Cardiac muscle cell (in vitro differentiated cells and primary cell): ENCODE measurements around the gene HNRNPLL. TPM values are rescaled to one million over a fixed set of nuclear protein-coding genes. Genes with fewer than 3 reads are reported as not detected.
"Not testable (repeated sequence)": the region's sequence is repeated elsewhere in the genome, so short reads cannot be mapped to it uniquely, and the experiment has no call there.

Source experiments
- DNase-seq, 2 donors: peaks; one replicate each; pipeline versions ENCODE4 v3.0.0 to v3.0.0-alpha.2; 2010 to 2017; ENCODE audit warnings: low read depth in 1 of 2, low spot score in 1 of 2
- H3K27ac ChIP-seq: fragments of 200-600 bp; sonication (generic); 2 replicates; pipeline ENCODE4 v1.5.1; 2016
- H3K27me3 ChIP-seq: fragments of 200-600 bp; sonication (generic); 2 replicates; pipeline ENCODE4 v1.6.0; 2016; ENCODE audit warnings: control low read depth
- H3K36me3 ChIP-seq: fragments of 200-600 bp; sonication (generic); 2 replicates; pipeline ENCODE4 v1.5.1; 2016; ENCODE audit warnings: control low read depth
- H3K4me1 ChIP-seq: fragments of 200-600 bp; sonication (generic); 2 replicates; pipeline ENCODE4 v1.8.1; 2017; ENCODE audit warnings: low read depth, mild to moderate bottlenecking, mixed run types
- H3K4me3 ChIP-seq: fragments of 200-600 bp; sonication (generic); 2 replicates; pipeline ENCODE4 v1.5.1; 2016; ENCODE audit warnings: mild to moderate bottlenecking
- H3K9me3 ChIP-seq: fragments of 200-600 bp; sonication (generic); 2 replicates; pipeline ENCODE4 v1.5.1; 2017; ENCODE audit warnings: low read depth, mild to moderate bottlenecking, control low read depth
- polyA plus RNA-seq: library from polyadenylated mRNA; unstranded; fragments of >200 nt; fragmentation: Nextera tagmentation; extraction: Ambion mirVana; gene quantifications from 2 replicates; pipeline ENCODE4 v1.2.1, GENCODE V29; 2016
- total RNA-seq: library from RNA; depleted of rRNA; stranded (reverse); fragments of >200 nt; gene quantifications from 2 replicates; pipeline ENCODE4 v1.2.3, GENCODE V29; 2016
- TF ChIP-seq, protein P1 (sequence below): IDR thresholded peaks from 2 replicates; pipeline ENCODE4 v1.5.1; 2012; ENCODE audit warnings: low read depth, mild to moderate bottlenecking, low read length

HNRNPLL gene
- total and polyA plus RNA-seq, 2 experiments from 2014 or later, result 65.4 to 76.2 TPM

DNA sequence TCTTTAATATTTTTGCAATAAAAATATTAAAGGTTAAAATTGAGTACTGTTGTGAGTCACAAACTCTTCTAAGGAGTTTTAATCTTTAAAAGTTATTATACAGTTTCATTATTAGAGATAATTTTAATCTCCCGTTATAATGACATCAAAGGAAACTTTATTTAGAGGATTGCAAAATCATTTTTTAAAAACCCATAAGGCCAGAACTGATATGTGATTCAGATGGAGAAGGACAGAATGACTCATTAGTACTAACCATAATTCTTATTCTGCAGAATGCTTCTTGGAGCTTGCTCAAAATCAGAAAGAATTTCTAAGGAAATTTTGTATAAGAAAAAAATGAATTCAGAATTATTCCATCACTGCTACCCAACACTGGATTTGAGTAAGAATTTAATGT is 12.5 kb upstream of the HNRNPLL start:
- Histone ChIP-seq H3K4me1 (no peaks in the 10 kb centered on the region), H3K27ac (no peak overlapping the region), H3K27me3 (no peaks in the 10 kb centered on the region), H3K4me3 (no peak overlapping the region), H3K36me3 (no peaks in the 10 kb centered on the region), H3K9me3 (no peaks in the 10 kb centered on the region)
- peak in 1 of 2 donors; percentile 58 for DNase-seq
- TF ChIP-seq, protein P1, sequence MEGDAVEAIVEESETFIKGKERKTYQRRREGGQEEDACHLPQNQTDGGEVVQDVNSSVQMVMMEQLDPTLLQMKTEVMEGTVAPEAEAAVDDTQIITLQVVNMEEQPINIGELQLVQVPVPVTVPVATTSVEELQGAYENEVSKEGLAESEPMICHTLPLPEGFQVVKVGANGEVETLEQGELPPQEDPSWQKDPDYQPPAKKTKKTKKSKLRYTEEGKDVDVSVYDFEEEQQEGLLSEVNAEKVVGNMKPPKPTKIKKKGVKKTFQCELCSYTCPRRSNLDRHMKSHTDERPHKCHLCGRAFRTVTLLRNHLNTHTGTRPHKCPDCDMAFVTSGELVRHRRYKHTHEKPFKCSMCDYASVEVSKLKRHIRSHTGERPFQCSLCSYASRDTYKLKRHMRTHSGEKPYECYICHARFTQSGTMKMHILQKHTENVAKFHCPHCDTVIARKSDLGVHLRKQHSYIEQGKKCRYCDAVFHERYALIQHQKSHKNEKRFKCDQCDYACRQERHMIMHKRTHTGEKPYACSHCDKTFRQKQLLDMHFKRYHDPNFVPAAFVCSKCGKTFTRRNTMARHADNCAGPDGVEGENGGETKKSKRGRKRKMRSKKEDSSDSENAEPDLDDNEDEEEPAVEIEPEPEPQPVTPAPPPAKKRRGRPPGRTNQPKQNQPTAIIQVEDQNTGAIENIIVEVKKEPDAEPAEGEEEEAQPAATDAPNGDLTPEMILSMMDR, result no peak

DNA sequence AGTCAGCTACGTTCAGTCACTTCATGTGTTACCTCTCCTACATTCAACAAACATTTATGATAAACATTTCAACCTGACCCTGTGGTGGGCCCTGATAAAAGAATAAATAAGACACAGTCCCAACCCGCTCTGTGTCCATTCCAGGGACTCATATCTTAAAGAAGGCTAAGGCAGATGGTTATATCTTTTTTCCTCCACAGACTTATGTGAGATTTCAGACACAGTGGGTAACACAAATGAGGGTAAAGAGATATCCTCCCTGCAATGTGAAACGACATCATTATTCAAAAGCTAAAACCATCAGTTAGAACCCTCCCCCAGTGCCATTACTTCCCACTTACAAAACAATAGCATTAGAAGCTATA is 11.1 kb upstream of the HNRNPLL start:
- TF ChIP-seq, protein P1, result no peak
- H3K27ac ChIP-seq, result no peak overlapping the region
- no peak for DNase-seq
- H3K9me3 ChIP-seq, result no peaks in the 10 kb centered on the region
- no peaks in the 10 kb centered on the region for H3K36me3 ChIP-seq
- H3K4me3 ChIP-seq, result no peak overlapping the region
- H3K4me1 ChIP-seq, result no peaks in the 10 kb centered on the region
- no peaks in the 10 kb centered on the region for H3K27me3 ChIP-seq

DNA sequence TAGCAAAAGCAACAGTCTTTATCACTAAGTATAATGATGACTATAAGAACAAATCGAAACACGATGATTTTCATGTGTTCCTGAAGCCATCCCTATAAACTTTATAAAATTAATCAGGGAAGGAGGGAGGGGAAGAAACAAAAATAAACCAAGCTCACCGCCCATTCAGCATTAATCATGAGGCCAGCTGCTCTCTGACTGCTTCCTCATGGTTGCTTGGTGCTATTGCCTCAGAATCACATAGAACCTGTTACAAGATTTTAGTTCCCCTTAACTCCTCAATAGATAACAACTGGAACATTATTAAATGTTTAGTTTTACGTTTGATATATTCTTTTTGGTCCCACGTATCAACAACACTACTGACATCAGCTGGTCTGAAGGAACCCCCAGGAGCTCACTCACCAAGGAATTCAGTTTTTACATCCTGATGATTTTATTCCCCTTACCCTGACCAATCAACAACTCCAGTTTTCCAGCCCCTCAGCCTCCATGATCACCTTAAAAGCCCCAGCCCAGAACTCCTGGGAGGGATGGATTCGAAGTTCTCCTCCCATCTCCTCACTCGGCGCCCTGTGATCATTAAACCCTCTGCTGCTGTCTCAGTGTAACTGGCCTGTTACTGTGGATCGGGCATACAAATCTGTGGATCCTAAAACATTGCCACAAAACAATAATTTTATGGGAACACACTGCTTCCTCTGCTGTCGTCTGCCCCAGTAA is 10.6 kb upstream of the HNRNPLL start:
- no peak for DNase-seq
- Histone ChIP-seq H3K27me3 (no peaks in the 10 kb centered on the region), H3K4me3 (no peak overlapping the region), H3K36me3 (no peaks in the 10 kb centered on the region), H3K4me1 (no peaks in the 10 kb centered on the region), H3K9me3 (no peaks in the 10 kb centered on the region), H3K27ac (no peak overlapping the region)
- TF ChIP-seq, protein P1, result no peak

DNA sequence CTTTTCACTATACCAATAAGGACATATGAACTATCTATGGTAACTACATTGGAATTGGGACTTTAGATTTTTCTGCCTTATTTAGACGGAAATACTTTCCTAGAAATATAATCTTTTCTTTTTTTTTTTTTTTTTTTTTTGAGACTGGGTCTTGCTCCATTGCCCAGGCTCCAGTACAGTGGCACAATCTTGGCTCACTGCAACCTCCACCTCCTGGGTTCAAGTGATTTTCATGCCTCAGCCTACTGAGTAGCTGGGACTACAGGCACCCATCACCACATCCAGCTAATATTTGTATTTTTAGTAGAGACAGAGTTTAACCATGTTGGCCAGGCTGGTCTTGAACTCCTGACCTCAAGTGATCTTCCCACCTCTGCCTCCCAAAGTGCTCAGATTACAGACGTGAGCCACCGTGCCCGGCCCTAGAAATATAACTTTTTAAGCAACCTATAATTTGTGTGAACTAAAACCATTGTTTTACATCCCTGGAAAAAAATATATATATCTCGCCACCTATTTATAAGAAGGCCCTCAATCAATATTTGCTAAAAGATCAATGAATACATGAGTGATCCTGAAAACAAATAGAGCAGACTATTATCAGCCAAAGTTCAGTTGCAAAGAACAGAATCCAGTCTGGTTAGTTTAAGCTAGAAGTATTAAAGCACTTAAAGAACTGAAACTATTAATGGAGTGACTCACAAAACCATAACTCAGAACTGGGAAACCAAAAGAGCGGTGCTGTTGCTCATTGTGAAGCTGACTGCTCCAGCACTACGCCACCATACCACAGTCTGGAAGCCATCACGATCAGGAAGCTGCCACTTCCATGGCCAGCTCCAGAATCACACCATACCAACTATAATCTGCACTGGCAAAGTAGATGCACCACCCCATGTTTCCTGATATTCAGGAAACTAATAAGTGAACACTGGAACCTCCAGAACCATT is 8.4 kb upstream of the HNRNPLL start:
- H3K27ac ChIP-seq, result no peak overlapping the region
- H3K36me3 ChIP-seq, result no peaks in the 10 kb centered on the region
- H3K27me3 ChIP-seq, result no peaks in the 10 kb centered on the region
- no peaks in the 10 kb centered on the region for H3K9me3 ChIP-seq
- H3K4me1 ChIP-seq, result no peaks in the 10 kb centered on the region
- DNase-seq, result no peak
- TF ChIP-seq, protein P1, result no peak
- no peak overlapping the region for H3K4me3 ChIP-seq

DNA sequence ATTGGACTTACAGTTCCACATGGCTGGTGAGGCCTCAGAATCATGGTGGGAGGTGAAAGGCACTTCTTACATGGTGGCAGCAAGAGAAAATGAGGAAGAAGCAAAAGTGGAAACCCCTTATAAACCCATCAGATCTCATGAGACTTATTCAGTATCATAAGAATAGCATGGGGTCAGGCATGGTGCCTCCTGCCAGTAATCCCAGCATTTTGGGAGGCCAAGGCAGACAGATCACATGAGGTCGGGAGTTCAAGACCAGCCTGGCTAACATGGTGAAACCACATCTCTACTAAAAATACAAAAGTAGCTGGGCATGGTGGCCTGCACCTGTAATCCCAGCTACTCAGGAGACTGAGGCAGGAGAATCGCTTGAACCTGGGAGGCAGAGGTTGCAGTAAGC is 6.5 kb upstream of the HNRNPLL start:
- H3K27ac ChIP-seq, H3K4me3 ChIP-seq, H3K27me3 ChIP-seq, H3K36me3 ChIP-seq, DNase-seq, H3K4me1 ChIP-seq, H3K9me3 ChIP-seq: not testable (repeated sequence)

DNA sequence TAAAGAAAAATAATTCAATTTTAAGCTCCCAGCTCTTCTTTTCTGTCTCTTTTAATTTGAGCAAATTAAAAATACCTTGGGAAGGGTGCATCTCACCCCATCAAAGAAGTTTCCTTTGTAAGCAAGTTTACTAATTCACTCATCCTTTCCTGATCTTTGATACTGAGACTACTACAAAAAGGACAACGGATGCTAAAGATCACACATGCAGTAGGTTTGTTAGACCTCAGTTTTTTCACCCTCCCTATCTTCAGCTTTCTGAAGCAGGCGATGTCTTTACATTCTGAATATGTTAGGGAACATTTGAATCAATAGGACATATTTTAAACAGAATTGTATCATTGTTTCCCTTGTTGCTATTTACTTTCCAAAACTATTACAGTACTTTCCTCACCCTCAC is 6.0 kb upstream of the HNRNPLL start:
- Histone ChIP-seq H3K4me3 (no peak overlapping the region), H3K27me3 (no peaks in the 10 kb centered on the region), H3K4me1 (peaks cover 10% of the 10 kb centered on the region), H3K27ac (no peak overlapping the region), H3K36me3 (no peaks in the 10 kb centered on the region), H3K9me3 (no peaks in the 10 kb centered on the region)
- no peak for DNase-seq
- TF ChIP-seq, protein P1, result no peak
